ENCODE results near the gene HAVCR1.
"Not testable (repeated sequence)": the region's sequence is repeated elsewhere in the genome, so short reads cannot be mapped to it uniquely, and the experiment has no call there.

The HAVCR1 gene

GRCh38 chr5:157047898-157048297 lies 11.0 kb downstream of the HAVCR1 start:
- DNase-seq = no peak

- not testable (repeated sequence) for DNase-seq
Observed at GRCh38 chr5:157047016-157047415, 11.9 kb downstream of the HAVCR1 start.

- no peak for DNase-seq
Observed at GRCh38 chr5:157046041-157046440, 12.9 kb downstream of the HAVCR1 start.

GRCh38 chr5:157045601-157046000 lies 13.3 kb downstream of the HAVCR1 start:
- DNase-seq = no peak

- DNase-seq = no peak
Observed at GRCh38 chr5:157038568-157039187, 20.2 kb downstream of the HAVCR1 start.

GRCh38 chr5:157034106-157035072 lies 24.5 kb downstream of the HAVCR1 start:
- DNase-seq = not testable (repeated sequence)

- no peak for DNase-seq
Observed at GRCh38 chr5:157033071-157033583, 25.8 kb downstream of the HAVCR1 start.

- DNase-seq = peak; percentile 15
Observed at GRCh38 chr5:157030692-157031091, 28.2 kb downstream of the HAVCR1 start.

GRCh38 chr5:157029457-157029856 lies 29.5 kb downstream of the HAVCR1 start:
- DNase-seq = no peak

GRCh38 chr5:157027663-157028062 lies 31.3 kb downstream of the HAVCR1 start:
- DNase-seq = not testable (repeated sequence)

GRCh38 chr5:157026789-157027424 lies 32.0 kb downstream of the HAVCR1 start:
- DNase-seq = no peak

GRCh38 chr5:157025093-157025698 lies 33.7 kb downstream of the HAVCR1 start:
- peak; percentile 58 for DNase-seq

- no peak for DNase-seq
Observed at GRCh38 chr5:157024208-157024959, 34.5 kb downstream of the HAVCR1 start.

GRCh38 chr5:157022024-157022423 lies 36.9 kb downstream of the HAVCR1 start:
- DNase-seq = no peak

GRCh38 chr5:157020511-157021222 lies 38.2 kb downstream of the HAVCR1 start:
- DNase-seq = no peak

- no peak for DNase-seq
Observed at GRCh38 chr5:157020002-157020401, 38.9 kb downstream of the HAVCR1 start.

GRCh38 chr5:157014143-157014542 lies 44.8 kb downstream of the HAVCR1 start:
- DNase-seq = not testable (repeated sequence)

- no peak for DNase-seq
Observed at GRCh38 chr5:157006262-157006661, 52.7 kb downstream of the HAVCR1 start.

- DNase-seq = no peak
Observed at GRCh38 chr5:157004893-157005551, 53.9 kb downstream of the HAVCR1 start.

GRCh38 chr5:156991714-156992113 lies 67.2 kb downstream of the HAVCR1 start:
- no peak for DNase-seq

- no peak for DNase-seq
Observed at GRCh38 chr5:156984064-156984463, 74.9 kb downstream of the HAVCR1 start.

Measured in CD4-positive, alpha-beta T cell treated with Interleukin-12 subunit alpha and Interleukin-12 subunit beta, for 1 hour (primary cell).